K562 (cell line): ENCODE results near the gene BAIAP3. TPM values are rescaled to one million over a fixed set of nuclear protein-coding genes. Genes with fewer than 3 reads are reported as not detected.

Experiments
- CBFB ChIP-seq: sonication (generic); formaldehyde crosslinking; IDR thresholded peaks from 2 replicates; pipeline ENCODE4 v1.4.0; 2020; ENCODE audit warnings: mild to moderate bottlenecking, missing genetic modification reagents
- EGR1 ChIP-seq: fragments of 450-650 bp; conservative IDR thresholded peaks from 2 replicates; pipeline ENCODE4 v1.6.1; 2017; ENCODE audit warnings: mild to moderate bottlenecking
- HMGN3 ChIP-seq: IDR thresholded peaks from 2 replicates; pipeline ENCODE4 v1.6.1; 2011; ENCODE audit warnings: borderline replicate concordance, low read depth, mild to moderate bottlenecking, mixed read lengths, low read length; ENCODE audit not compliant: insufficient read length; ENCODE audit errors: extremely low read depth
- HNRNPLL ChIP-seq: fragments of 200-400 bp; formaldehyde crosslinking; IDR thresholded peaks from 2 replicates; pipeline ENCODE4 v1.6.1; 2017; ENCODE audit warnings: low read length, low read depth, mild to moderate bottlenecking; ENCODE audit not compliant: poor library complexity, severe bottlenecking
- TCF15 ChIP-seq: fragments of 250-450 bp; sonication (Bioruptor Pico); IDR thresholded peaks from 2 replicates; pipeline ENCODE4 v1.8.0; 2022; ENCODE audit warnings: moderate library complexity, mild to moderate bottlenecking, inconsistent platforms
- ZBTB40 ChIP-seq, 2 experiments: fragments of 450-650 bp in 1 of 2; sonication (generic) in 1 of 2; formaldehyde crosslinking in 1 of 2; IDR thresholded peaks; 2 replicates each; pipeline versions ENCODE4 v1.7.1 to v1.9.0; 2016 to 2022; ENCODE audit warnings: inconsistent platforms in 1 of 2, mild to moderate bottlenecking in 1 of 2, missing genetic modification reagents in 1 of 2
- ZBTB9 ChIP-seq: fragments of 450-650 bp; formaldehyde crosslinking; IDR thresholded peaks from 2 replicates; pipeline ENCODE4 v1.4.0; 2020; ENCODE audit warnings: mild to moderate bottlenecking, moderate library complexity
- ZNF518B ChIP-seq: fragments of 250-450 bp; sonication (Bioruptor Pico); IDR thresholded peaks from 2 replicates; pipeline ENCODE4 v1.5.0; 2021; ENCODE audit warnings: mild to moderate bottlenecking, moderate library complexity
- ZNF586 ChIP-seq: fragments of 450-650 bp; formaldehyde crosslinking; conservative IDR thresholded peaks from 2 replicates; pipeline ENCODE4 v1.4.0; 2020; ENCODE audit warnings: mild to moderate bottlenecking, moderate library complexity
- polyA plus RNA-seq, 8 experiments: library from polyadenylated mRNA; depleted of rRNA in 4 of 8; stranded (reverse) in 5 of 8; unstranded in 3 of 8; fragments of >200 nt; fragmentation: Nextera tagmentation in 2 of 8; fragmentation: Illumina TruSeq in 1 of 8; extraction: Ambion mirVana in 2 of 8; extraction: Trizol in 1 of 8; gene quantifications; 2 replicates each; pipeline versions ENCODE4 v1.2.1 to v1.2.3, GENCODE V29; 2011 to 2014; ENCODE audit warnings: inconsistent platforms in 1 of 8, missing spikeins in 1 of 8
- total RNA-seq, 7 experiments: library from RNA; depleted of rRNA in 6 of 7; stranded (reverse); fragments of >200 nt in 6 of 7; fragmentation: Illumina TruSeq in 2 of 7; extraction: Trizol in 2 of 7; gene quantifications; 2 replicates each; pipeline versions ENCODE4 v1.2.1 to v1.2.3, GENCODE V29; 2011 to 2021; ENCODE audit warnings: low replicate concordance in 1 of 7

The BAIAP3 gene
- total and polyA plus RNA-seq, 9 of the 15 experiments (the other 6 are each of a cell fraction or from before 2014, with no cell fraction given): 0.03 to 4.5 (median 0.57) TPM; not detected in 1

- no peak for TF ChIP-seq ZBTB40 (IDR thresholded peaks at IDR 0.05)
- TF ChIP-seq ZBTB40 (CRISPR knock-in tag; IDR thresholded peaks at IDR 0.05): no peak
- no peak for TF ChIP-seq HMGN3
- peak; percentile 99 for TF ChIP-seq ZBTB9 (CRISPR knock-in tag)
- peak; percentile 96 for TF ChIP-seq TCF15 (CRISPR knock-in tag)
- no peak for TF ChIP-seq HNRNPLL
- 0 out of 2 replicates have a peak, but pooled peaks have one; percentile 2 for TF ChIP-seq EGR1
- TF ChIP-seq ZNF518B (CRISPR knock-in tag): no peak
- TF ChIP-seq ZNF586: peak; percentile 84
- no peak for TF ChIP-seq CBFB (CRISPR knock-in tag)
These were observed 39.4 kb upstream of the BAIAP3 start (continued) for GRCh38 chr16:1293921-1294656.
